Neutrophil (primary cell): Measurements from ENCODE around the gene RPL7A.
"Not testable (repeated sequence)": the region's sequence is repeated elsewhere in the genome, so short reads cannot be mapped to it uniquely, and the experiment has no call there.

ENCODE experiments used
- H3K27ac ChIP-seq: fragments of 200-600 bp; sonication (generic); 2 replicates; pipeline ENCODE4 v1.5.1; 2016; ENCODE audit warnings: mild to moderate bottlenecking, moderate library complexity
- H3K27me3 ChIP-seq: fragments of 200-600 bp; sonication (generic); 2 replicates; pipeline ENCODE4 v1.6.0; 2016; ENCODE audit warnings: mild to moderate bottlenecking
- H3K36me3 ChIP-seq: fragments of 200-600 bp; sonication (generic); 2 replicates; pipeline ENCODE4 v1.5.1; 2017
- H3K4me1 ChIP-seq, 2 experiments: fragments of 200-600 bp in 1 of 2; sonication (generic) in 1 of 2; 1 replicate in 1 of 2; 2 replicates in 1 of 2; pipeline versions ENCODE4 v1.5.1 to v1.6.1; 2013 to 2016; ENCODE audit warnings: low read depth in 1 of 2, low read length in 1 of 2, mild to moderate bottlenecking in 1 of 2, moderate library complexity in 1 of 2; ENCODE audit not compliant: control insufficient read depth in 1 of 2, insufficient read depth in 1 of 2
- H3K4me3 ChIP-seq, 2 experiments: fragments of 200-600 bp in 1 of 2; sonication (generic) in 1 of 2; 1 replicate in 1 of 2; 2 replicates in 1 of 2; pipeline ENCODE4 v1.5.1; 2013 to 2016; ENCODE audit warnings: low read depth in 1 of 2, low read length in 1 of 2, mild to moderate bottlenecking in 1 of 2, moderate library complexity in 1 of 2
- H3K9me3 ChIP-seq: fragments of 200-600 bp; sonication (generic); 2 replicates; pipeline ENCODE4 v1.5.1; 2016
- CTCF ChIP-seq: fragments of 200-600 bp; sonication (generic); IDR thresholded peaks from 2 replicates; pipeline ENCODE4 v1.5.1; 2016; ENCODE audit warnings: antibody characterized with exemption

Gene RPL7A

GRCh38 chr9:133332381-133332730 is 15.7 kb upstream of the RPL7A start:
- Histone ChIP-seq H3K4me3 (no peak overlapping the region), H3K27ac (no peak overlapping the region), H3K4me1 (peaks cover 26 to 30% of the 10 kb centered on the region in 2 experiments), H3K27me3 (no peaks in the 10 kb centered on the region), H3K9me3 (no peaks in the 10 kb centered on the region), H3K36me3 (peaks cover 49% of the 10 kb centered on the region)
- no peak for TF ChIP-seq CTCF

GRCh38 chr9:133333011-133333410 is 15.0 kb upstream of the RPL7A start:
- Histone ChIP-seq H3K9me3 (no peaks in the 10 kb centered on the region), H3K27ac (no peak overlapping the region), H3K36me3 (peaks cover 49% of the 10 kb centered on the region), H3K27me3 (no peaks in the 10 kb centered on the region), H3K4me1 (peaks cover 29 to 37% of the 10 kb centered on the region in 2 experiments), H3K4me3 (no peak overlapping the region)
- no peak for TF ChIP-seq CTCF

- no peaks in the 10 kb centered on the region for H3K9me3 ChIP-seq
- H3K4me1 ChIP-seq = peaks cover 34 to 42% of the 10 kb centered on the region in 2 experiments
- peaks cover 49% of the 10 kb centered on the region for H3K36me3 ChIP-seq
- H3K27ac ChIP-seq = no peak overlapping the region
- TF ChIP-seq CTCF = no peak
- H3K4me3 ChIP-seq = no peak overlapping the region
- H3K27me3 ChIP-seq = no peaks in the 10 kb centered on the region
These were observed 14.5 kb upstream of the RPL7A start for GRCh38 chr9:133333566-133333965.

GRCh38 chr9:133334161-133334560 is 13.9 kb upstream of the RPL7A start:
- H3K4me1 ChIP-seq = peaks cover 40 to 48% of the 10 kb centered on the region in 2 experiments
- no peak for TF ChIP-seq CTCF
- no peaks in the 10 kb centered on the region for H3K9me3 ChIP-seq
- no peak overlapping the region for H3K27ac ChIP-seq
- no peaks in the 10 kb centered on the region for H3K27me3 ChIP-seq
- H3K36me3 ChIP-seq = peaks cover 49% of the 10 kb centered on the region
- no peak overlapping the region for H3K4me3 ChIP-seq

- peaks cover 47 to 53% of the 10 kb centered on the region in 2 experiments for H3K4me1 ChIP-seq
These were observed 13.1 kb upstream of the RPL7A start for GRCh38 chr9:133334888-133335287.

GRCh38 chr9:133335924-133336811 is 11.8 kb upstream of the RPL7A start, which contains the start of gene SURF6:
Gene SURF6, minus strand, starts transcription at chr9:133336188. Its CDS starts 56 bp downstream, at chr9:133336132.
- Histone ChIP-seq H3K27me3 (no peaks in the 10 kb centered on the region), H3K9me3 (no peaks in the 10 kb centered on the region), H3K27ac (peak within 1 kb of the TSS; percentile 99), H3K4me1 (peaks cover 60 to 65% of the 10 kb centered on the region in 2 experiments), H3K4me3 (peak within 1 kb of the TSS; percentile 72 to 79), H3K36me3 (peaks cover 36% of the 10 kb centered on the region)
- TF ChIP-seq CTCF = no peak

More at GRCh38 chr9:133334888-133335287, 13.1 kb upstream of the RPL7A start:
- not testable (repeated sequence) for H3K27me3 ChIP-seq, H3K4me3 ChIP-seq, H3K9me3 ChIP-seq, H3K27ac ChIP-seq
- H3K36me3 ChIP-seq = peaks cover 49% of the 10 kb centered on the region
